ENCODE data around the gene NOS1.

The NOS1 gene

DNA sequence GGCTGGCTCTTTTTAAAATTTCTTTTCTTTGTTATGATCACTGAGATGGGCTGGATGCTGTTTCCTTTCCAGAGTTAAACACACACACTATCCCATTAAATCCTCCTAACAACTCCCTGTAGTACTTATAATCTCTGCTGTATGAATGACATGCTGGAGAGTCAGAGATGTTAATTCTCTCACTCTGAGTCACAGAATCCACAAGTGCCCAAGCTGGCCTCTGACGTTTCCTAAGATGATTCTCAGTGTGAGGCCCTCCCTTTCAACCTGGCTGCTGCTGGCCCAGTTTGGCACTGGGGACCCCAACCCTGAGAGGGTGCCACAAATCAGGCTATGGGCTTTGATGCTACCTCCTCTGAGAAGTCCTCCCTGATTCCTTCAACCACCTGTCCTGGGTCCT is 5.4 kb downstream of the NOS1 start:
- no peak for DNase-seq
- TF ChIP-seq POLR2A (IDR thresholded peaks at IDR 0.05; ENCODE audit: low read length): no peak
- TF ChIP-seq GATA1 (IDR thresholded peaks at IDR 0.05; ENCODE audit: low read depth, low read length): no peak

DNA sequence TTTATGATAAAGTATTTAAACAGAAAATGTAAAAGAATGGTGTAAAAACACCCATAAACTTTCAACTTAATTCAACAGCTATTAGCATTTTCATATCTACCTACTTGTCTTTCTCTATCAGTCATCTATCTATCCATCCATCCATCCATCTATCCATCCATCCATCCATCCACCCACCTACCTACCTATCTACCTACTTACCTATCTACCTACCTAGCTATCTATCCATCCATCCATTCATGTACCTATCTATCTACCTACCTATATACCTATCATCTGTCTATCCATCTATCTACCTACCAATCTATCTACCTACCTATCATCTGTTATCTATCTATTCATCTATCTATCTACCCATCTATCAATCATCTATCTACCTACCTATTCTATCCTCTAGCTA is 8.5 kb downstream of the NOS1 start:
- TF ChIP-seq POLR2A (IDR thresholded peaks at IDR 0.05; ENCODE audit: low read length) (no peak), GATA1 (IDR thresholded peaks at IDR 0.05; ENCODE audit: low read depth, low read length) (no peak)
- DNase-seq: no peak

DNA sequence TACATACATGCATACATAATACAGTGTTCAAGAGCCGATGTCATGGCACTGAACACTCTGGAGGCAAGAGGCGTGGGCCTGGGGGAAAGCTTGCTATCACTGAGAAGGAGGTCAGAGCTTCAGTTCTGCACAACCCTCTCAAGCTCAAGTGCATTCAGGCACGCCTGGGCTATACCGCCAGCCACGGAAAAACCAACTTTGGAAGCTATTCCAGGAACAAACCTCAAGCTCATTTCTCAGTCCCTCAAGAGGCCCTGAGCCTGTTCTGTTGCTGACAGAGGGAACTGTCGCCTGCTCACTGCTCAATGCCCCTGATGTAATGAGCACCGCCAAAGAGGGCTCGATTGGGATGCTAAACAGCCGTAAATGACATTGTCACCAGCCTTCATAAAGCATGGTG is 9.2 kb downstream of the NOS1 start:
- DNase-seq: no peak
- TF ChIP-seq POLR2A (IDR thresholded peaks at IDR 0.05; ENCODE audit: low read length) (no peak), GATA1 (IDR thresholded peaks at IDR 0.05; ENCODE audit: low read depth, low read length) (no peak)

DNA sequence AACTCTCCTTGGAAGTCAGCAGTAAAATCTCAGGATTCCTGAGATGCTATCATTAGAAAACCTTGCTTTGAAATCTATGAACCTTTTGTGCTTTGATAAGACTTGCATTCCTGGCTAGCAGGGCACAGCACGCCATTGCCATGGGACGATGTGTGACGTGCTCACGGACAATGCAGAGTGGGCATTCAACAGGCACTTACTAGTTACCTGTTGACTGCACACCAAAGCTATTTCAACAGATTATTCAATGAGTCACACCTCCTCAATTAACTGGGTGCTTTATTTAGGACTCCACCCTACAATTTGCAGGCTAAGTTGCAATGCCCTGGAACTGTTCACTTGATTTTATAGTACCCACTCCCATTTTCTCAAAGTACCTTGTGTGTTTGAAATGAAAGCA is 11.3 kb downstream of the NOS1 start:
- TF ChIP-seq POLR2A (IDR thresholded peaks at IDR 0.05; ENCODE audit: low read length) (no peak), GATA1 (IDR thresholded peaks at IDR 0.05; ENCODE audit: low read depth, low read length) (no peak)
- DNase-seq: no peak

DNA sequence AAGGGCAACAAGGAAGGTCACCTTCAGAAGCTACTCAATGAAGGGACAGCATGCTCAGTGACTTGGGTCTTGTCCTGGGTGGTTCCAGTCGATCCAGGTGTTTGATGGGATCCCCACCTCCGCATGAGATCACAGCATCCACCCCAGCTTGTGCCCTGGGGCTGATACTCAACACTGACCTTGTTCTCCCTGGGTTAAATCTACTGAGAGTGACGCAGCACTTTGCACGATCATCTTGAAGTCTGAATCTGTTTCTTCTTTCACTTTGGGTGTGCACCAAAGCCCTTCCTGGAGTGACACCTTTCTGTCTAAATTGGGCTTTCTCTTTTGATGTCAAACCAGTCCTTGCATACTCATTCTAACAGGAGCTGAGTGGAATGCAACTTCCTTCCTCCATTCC is 13.8 kb downstream of the NOS1 start:
- no peak for TF ChIP-seq GATA1 (IDR thresholded peaks at IDR 0.05; ENCODE audit: low read depth, low read length)
- TF ChIP-seq POLR2A (IDR thresholded peaks at IDR 0.05; ENCODE audit: low read length): no peak
- no peak for DNase-seq

DNA sequence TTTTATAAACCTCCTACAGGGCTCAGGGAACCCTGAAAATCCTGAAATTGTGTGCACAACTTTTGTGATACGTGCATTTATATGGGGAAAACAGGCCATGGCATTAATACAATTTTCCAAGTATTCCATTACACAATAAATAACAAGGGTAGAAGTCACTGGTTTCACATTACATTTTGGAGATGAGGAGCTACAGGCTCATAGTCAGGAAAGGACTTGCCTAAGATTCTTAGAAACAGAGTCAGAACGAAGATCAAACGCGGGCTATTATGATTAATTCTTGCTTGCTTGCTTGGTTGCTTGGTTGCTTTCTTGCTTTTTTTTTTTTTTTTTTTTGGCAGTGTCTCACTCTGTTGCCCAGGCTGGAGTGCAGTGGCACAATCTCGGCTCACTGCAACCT is 16.7 kb downstream of the NOS1 start:
- no peak for TF ChIP-seq GATA1 (IDR thresholded peaks at IDR 0.05; ENCODE audit: low read depth, low read length)
- no peak for TF ChIP-seq POLR2A (IDR thresholded peaks at IDR 0.05; ENCODE audit: low read length)
- DNase-seq: no peak

DNA sequence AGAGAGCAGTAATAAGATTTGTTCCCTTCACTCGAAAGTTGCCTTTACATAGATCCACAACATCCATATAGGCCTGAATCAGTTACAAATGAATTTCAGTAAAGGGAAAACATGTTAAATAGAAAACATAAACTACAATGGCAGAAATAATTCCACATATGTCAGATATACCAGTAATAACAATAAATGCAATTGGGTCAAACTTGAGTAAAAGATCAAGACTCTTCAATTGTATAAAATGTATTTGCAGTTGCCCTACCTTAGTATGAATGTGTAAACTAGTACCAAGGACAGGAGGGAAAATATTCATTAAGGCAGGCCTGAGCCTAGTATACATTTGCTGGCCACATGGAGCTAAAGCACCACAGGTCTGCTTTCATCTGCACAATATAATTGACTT is 17.6 kb downstream of the NOS1 start:
- no peak for DNase-seq
- TF ChIP-seq POLR2A (IDR thresholded peaks at IDR 0.05; ENCODE audit: low read length): no peak
- TF ChIP-seq GATA1 (IDR thresholded peaks at IDR 0.05; ENCODE audit: low read depth, low read length): no peak

DNA sequence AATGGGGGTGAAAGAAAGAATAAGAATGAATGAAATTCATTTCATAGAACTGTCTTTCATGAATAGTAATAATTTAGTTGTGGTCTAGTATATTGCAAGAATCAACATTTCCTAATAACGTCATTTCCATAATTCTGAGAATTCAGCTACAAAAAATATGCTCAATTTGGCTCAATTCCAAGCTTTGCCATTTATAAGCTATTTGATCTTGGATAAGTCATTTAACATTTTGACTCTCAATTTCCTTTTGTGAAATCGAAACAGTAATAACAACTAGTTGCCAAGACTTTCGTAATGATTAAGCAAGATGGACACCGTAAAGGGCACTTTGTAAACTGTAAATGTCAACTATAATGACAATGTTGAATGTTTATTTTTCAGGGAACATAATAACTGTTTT is 18.1 kb downstream of the NOS1 start:
- no peak for DNase-seq
- TF ChIP-seq GATA1 (IDR thresholded peaks at IDR 0.05; ENCODE audit: low read depth, low read length) (no peak), POLR2A (IDR thresholded peaks at IDR 0.05; ENCODE audit: low read length) (no peak)

DNA sequence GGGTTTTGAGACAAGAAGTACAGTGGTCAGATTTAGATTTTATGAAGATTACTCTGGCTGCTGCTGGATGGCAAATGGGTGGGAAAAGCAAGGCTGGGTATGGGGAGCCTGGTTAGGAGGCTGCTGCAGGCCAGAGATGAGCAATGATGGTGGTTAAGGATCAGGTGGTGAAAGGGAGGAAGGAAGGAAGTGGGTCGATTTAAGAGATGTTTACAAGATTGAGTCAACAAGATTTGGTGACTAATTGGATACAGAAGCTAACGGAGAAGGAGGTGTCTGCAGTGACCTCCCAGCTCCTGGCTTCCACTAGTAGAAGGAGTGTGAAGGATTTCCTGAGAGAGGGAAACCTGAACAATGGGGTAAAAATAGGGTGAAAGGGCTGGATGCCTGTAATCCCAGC is 18.7 kb downstream of the NOS1 start:
- DNase-seq: no peak
- no peak for TF ChIP-seq GATA1 (IDR thresholded peaks at IDR 0.05; ENCODE audit: low read depth, low read length)
- no peak for TF ChIP-seq POLR2A (IDR thresholded peaks at IDR 0.05; ENCODE audit: low read length)

DNA sequence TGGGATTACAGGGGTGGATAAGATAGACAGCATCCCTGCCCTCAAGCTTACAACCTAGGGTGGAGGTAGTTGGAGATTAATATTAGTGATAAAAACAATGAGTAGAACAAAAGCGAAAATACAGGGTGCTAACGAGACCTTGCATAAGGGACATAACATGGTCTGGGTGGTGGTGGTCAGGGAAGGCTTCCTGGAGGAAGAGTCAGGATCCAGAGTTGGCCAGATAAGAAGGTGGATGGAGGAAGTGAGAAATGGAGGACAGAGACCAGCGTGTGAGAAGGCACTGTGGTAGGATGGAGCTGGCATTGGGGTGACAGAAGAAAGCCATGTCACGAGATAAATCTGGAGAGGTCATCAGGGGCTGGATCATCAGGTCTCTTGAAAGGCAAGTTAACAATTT is 19.2 kb downstream of the NOS1 start:
- TF ChIP-seq GATA1 (IDR thresholded peaks at IDR 0.05; ENCODE audit: low read depth, low read length) (no peak), POLR2A (IDR thresholded peaks at IDR 0.05; ENCODE audit: low read length) (no peak)
- DNase-seq: no peak

DNA sequence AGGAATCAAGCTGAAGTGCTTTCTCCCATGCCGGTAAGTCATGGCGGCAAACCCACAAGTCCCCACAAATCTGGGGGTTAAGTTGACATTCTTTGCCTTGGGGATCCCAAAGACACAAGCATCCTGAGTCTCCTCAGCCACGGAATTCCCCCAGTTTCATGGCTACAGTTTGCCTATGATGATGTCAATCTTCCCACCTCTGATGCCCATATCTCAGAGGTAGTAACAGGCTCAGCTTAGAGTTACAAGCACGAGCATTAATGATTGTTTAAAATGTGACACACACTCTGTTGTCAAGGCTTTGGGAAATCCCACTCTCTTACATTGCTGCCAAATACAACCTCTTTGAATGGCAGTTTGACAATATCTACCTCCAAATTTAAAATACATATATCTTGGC is 22.3 kb downstream of the NOS1 start:
- no peak for DNase-seq
- TF ChIP-seq GATA1 (IDR thresholded peaks at IDR 0.05; ENCODE audit: low read depth, low read length) (no peak), POLR2A (IDR thresholded peaks at IDR 0.05; ENCODE audit: low read length) (no peak)

DNA sequence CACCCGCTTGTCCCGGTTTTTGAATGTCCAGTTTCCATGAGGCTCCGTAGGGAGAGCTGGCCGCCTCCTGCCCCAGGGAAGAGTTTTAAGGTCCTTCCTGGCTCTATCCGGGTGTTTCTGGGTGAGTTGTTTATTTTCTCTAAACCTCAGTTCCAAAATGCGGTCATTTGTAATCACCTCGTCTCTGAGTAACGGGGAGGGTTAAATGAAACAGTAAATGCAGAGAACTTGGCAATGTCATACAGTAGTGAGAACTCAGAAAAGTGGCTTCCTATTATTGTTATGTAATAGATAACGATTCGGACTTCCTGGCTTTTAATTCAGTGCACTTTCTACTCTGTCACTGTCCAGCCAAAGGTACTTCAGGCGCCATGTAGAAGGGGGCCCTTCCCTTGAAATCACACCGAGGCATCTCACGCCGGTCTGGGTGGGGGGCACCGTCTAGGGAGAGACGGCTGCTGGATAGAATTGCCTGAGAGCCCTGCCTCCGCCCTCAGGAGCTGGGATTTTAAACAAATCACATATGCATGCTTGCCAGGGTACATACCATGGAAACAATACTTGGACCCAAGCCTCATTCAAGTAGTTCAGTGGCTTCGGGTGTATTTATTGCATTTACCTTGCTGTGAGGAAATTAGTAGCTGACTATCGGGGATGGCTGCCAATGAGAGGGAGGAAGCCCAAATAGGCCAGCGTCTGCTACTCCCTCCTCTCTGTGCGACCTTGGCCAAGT is 26.4 kb downstream of the NOS1 start:
- DNase-seq: no peak
- no peak for TF ChIP-seq GATA1 (IDR thresholded peaks at IDR 0.05; ENCODE audit: low read depth, low read length)
- no peak for TF ChIP-seq POLR2A (IDR thresholded peaks at IDR 0.05; ENCODE audit: low read length)

DNA sequence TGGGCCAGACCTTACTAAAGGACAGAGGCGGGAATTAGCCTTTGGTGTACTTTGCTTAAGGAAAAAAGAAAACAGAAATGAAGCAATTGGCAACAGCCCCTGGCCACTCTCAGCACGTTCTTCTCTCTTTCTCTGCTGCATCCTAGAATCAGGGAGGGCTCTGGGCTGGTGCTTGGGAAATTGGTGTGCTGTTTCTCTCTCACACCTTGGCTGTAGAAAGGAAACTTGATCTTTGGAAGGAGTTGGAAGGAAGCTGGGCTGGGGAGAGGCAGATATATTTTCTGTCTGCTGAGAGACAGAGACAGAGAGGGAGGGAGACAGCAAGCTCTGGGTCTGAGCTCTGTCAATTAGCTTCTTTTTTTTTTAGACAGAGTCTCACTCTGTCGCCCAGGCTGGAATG is 27.4 kb downstream of the NOS1 start:
- no peak for TF ChIP-seq GATA1 (IDR thresholded peaks at IDR 0.05; ENCODE audit: low read depth, low read length)
- TF ChIP-seq POLR2A (IDR thresholded peaks at IDR 0.05; ENCODE audit: low read length): no peak

DNA sequence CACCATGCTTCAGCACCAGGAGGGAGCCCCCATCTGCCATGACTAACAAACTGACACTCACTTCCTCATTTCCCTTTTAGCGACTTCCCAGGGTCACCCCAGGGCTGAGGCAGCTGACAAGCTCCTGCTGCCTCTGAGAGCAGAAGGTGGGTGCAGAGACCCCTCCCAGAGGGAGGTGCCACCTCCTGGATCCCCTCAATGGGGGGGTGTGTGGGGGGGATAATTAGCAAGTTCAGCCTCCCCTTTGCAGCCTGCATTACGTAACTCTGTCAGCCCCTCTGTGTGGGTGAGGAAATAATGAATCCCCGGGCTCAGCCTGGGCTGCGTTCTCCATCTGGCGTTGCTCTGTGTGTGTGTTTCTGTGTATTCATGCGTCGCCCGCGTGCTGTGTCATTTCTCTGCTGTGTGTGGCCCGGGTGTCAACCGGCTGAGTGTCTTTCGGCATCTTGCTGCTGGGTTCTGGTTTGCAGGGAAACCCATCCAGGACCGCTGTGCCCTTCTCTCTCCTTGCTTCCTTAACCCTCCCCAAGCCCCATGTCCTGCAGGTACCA is 28.0 kb downstream of the NOS1 start:
- no peak for DNase-seq
- TF ChIP-seq GATA1 (IDR thresholded peaks at IDR 0.05; ENCODE audit: low read depth, low read length) (no peak), POLR2A (IDR thresholded peaks at IDR 0.05; ENCODE audit: low read length) (no peak)

More for the DNA sequence above, 27.4 kb downstream of the NOS1 start:
- DNase-seq: no peak

DNA sequence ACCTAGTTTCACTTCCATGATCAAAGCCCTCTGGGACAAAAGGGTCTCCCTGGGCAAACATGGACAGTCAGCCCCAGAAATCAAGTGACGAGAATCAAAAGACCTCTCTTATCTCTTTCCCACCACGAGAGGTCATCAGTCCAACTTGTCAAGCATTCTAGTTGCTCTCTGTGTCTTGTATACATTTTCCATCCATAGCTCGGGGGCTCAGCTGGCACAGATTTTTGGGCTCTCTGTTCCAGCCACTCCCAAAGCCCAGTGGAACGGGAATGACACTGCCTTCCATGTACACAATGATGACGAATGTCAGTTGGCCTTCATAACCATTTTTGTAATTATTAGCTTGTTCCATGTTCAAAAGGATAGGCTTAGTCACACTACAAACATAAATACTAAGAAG is 29.7 kb downstream of the NOS1 start:
- TF ChIP-seq POLR2A (IDR thresholded peaks at IDR 0.05; ENCODE audit: low read length): no peak
- no peak for TF ChIP-seq GATA1 (IDR thresholded peaks at IDR 0.05; ENCODE audit: low read depth, low read length)
- DNase-seq: no peak

All from erythroblast (primary cell).